Cerebellar nuclear complex (tissue), 1 donor: ENCODE results near the gene SEC31A.
"Not testable (repeated sequence)": the region's sequence is repeated elsewhere in the genome, so short reads cannot be mapped to it uniquely, and the experiment has no call there.

Source experiments
- DNase-seq, 2 experiments: peaks; one replicate each; lab custom pipeline; 2025; lab: John Stamatoyannopoulos, UW

Gene SEC31A

GRCh38 chr4:82833060-82833459 is 57.9 kb downstream of the SEC31A start:
- not testable (repeated sequence) for DNase-seq

GRCh38 chr4:82825425-82825824 is 65.5 kb downstream of the SEC31A start:
- no peak for DNase-seq

GRCh38 chr4:82823062-82823461 is 67.9 kb downstream of the SEC31A start:
- no peak for DNase-seq

- no peak for DNase-seq
These were observed 70.3 kb downstream of the SEC31A start for GRCh38 chr4:82820689-82821088.

- DNase-seq: no peak
These were observed 72.0 kb downstream of the SEC31A start for GRCh38 chr4:82818664-82819662.

GRCh38 chr4:82816874-82817273 is 74.1 kb downstream of the SEC31A start:
- DNase-seq: not testable (repeated sequence)

GRCh38 chr4:82814034-82814433 is 76.9 kb downstream of the SEC31A start:
- DNase-seq: no peak

GRCh38 chr4:82811838-82812341 is 79.1 kb downstream of the SEC31A start:
- no peak for DNase-seq

- DNase-seq: no peak
These were observed 79.6 kb downstream of the SEC31A start for GRCh38 chr4:82811392-82811791.

GRCh38 chr4:82810176-82810575 is 80.8 kb downstream of the SEC31A start:
- no peak for DNase-seq

- DNase-seq: no peak
These were observed 81.3 kb downstream of the SEC31A start for GRCh38 chr4:82809619-82810018.

GRCh38 chr4:82803746-82804145 is 87.2 kb downstream of the SEC31A start:
- no peak for DNase-seq

GRCh38 chr4:82802911-82803310 is 88.0 kb downstream of the SEC31A start:
- DNase-seq: no peak

GRCh38 chr4:82801910-82802521 is 88.9 kb downstream of the SEC31A start:
- DNase-seq: no peak

GRCh38 chr4:82799006-82799881 is 91.7 kb downstream of the SEC31A start:
- DNase-seq: no peak

- DNase-seq: peak in 1 of 2 experiments; percentile 36
These were observed 92.6 kb downstream of the SEC31A start, which contains the start of gene SCD5 for GRCh38 chr4:82798168-82799005. Gene SCD5 (minus strand): TSS chr4:82798796. CDS start chr4:82798537, 259 bp downstream.

- DNase-seq: no peak
These were observed 93.4 kb downstream of the SEC31A start for GRCh38 chr4:82797405-82798111.

- DNase-seq: no peak
These were observed 93.9 kb downstream of the SEC31A start for GRCh38 chr4:82797040-82797404.

GRCh38 chr4:82792912-82793649 is 97.9 kb downstream of the SEC31A start:
- no peak for DNase-seq

GRCh38 chr4:82791179-82791578 is 99.8 kb downstream of the SEC31A start:
- no peak for DNase-seq
